ENCODE results near the gene RAC3. TPM values are rescaled to one million over a fixed set of nuclear protein-coding genes. Genes with fewer than 3 reads are reported as not detected.

RAC3 gene
- total RNA-seq, 1 experiment from 2014 or later, result 176 TPM

GRCh38 chr17:82010575-82011525 lies 20.6 kb upstream of the RAC3 start:
- in situ Hi-C loops (cut with HindIII; ENCODE audit: low sequenced_read_pairs), result no loop called here
- DNase-seq (ENCODE audit: low spot score), result no peak

GRCh38 chr17:82011617-82012187 lies 19.8 kb upstream of the RAC3 start:
- in situ Hi-C loops (cut with HindIII; ENCODE audit: low sequenced_read_pairs), result no loop called here
- DNase-seq (ENCODE audit: low spot score), result no peak

- in situ Hi-C loops (cut with HindIII; ENCODE audit: low sequenced_read_pairs), result no loop called here
- no peak for DNase-seq (ENCODE audit: low spot score)
Observed at GRCh38 chr17:82012261-82012639, 19.2 kb upstream of the RAC3 start.

DNA sequence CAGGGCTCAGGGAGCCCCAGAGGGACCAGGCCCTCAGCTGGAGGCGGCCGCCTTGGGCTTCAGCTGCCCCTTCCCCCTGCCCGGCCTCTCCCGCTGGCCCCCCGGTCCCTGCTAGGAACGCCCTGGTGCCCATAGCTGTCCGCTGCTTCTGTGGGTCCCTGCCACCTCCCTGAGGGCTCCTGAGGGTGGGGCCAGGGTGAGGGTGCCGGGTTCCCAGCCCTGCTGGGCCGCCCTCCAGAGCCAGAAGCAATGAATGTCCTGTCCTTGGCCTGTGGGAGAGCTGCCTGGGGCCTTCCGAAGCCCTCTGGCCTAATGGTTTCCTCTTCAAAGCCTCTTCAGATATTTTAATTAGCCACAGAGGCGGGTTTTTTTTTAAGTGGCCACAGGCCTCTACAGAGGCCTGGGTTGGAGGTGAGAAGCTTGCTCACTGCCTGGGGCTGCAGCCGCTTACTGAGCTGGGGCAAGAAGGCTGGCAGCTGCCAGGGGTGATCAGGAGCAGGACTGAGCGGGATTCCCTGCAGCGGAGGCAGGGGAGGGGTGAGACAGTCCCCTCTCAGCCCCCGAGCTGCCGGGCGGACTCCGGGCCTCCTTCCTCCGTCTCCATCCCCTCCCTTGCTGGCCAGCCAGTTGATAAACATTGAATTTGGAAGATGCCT lies 18.7 kb upstream of the RAC3 start:
- in situ Hi-C loops (cut with HindIII; ENCODE audit: low sequenced_read_pairs), result no loop called here

DNA sequence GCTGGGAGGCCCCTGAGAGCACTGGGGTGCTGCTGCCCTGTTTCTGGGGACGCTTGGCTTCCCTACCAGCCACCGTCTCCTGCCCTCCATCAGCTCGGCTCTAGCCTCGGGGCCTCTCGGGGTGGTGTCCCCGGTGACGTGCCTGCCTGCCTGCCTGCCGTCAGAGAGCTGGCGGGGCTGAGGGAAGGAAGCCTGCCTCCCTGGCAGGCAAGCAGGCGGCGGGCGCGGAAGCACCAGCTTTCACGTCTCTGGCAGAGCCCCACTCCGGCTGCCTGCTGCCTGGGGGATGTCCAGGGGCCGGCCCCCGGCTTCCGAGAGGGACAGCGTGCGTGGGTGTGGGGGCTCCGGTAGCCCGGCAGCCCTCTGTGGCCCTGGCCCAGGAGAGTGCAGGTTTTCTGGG lies 18.1 kb upstream of the RAC3 start:
- peak; percentile 72 for DNase-seq (ENCODE audit: low spot score)
- in situ Hi-C loops (cut with HindIII; ENCODE audit: low sequenced_read_pairs), result no loop called here

More for the DNA sequence above, 18.7 kb upstream of the RAC3 start:
- DNase-seq (ENCODE audit: low spot score), result no peak

- DNase-seq (ENCODE audit: low spot score), result no peak
- in situ Hi-C loops (cut with HindIII; ENCODE audit: low sequenced_read_pairs), result no loop called here
Observed at GRCh38 chr17:82013772-82014321, 17.6 kb upstream of the RAC3 start.

- in situ Hi-C loops (cut with HindIII; ENCODE audit: low sequenced_read_pairs), result no loop called here
- no peak for DNase-seq (ENCODE audit: low spot score)
Observed at GRCh38 chr17:82014432-82014831, 17.0 kb upstream of the RAC3 start.

DNA sequence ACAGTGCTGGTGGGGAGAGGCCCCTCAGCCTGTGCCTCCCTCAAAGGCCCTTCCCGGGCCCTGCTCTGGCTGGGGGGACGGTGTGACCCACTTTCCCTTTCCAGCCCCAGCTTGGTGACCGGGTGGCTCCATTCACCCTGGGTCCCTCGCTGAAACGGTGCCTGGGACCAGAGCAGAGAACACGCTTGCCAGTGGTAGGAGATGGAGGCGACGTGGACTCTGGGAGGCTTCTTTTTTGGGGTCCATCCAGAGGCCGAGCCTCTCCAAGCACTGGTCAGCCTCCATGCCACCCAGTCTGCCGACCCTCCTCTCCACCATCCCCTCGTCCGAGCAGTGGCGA lies 16.5 kb upstream of the RAC3 start:
- no peak for DNase-seq (ENCODE audit: low spot score)
- in situ Hi-C loops (cut with HindIII; ENCODE audit: low sequenced_read_pairs), result no loop called here

GRCh38 chr17:82015311-82015971 lies 16.0 kb upstream of the RAC3 start:
- in situ Hi-C loops (cut with HindIII; ENCODE audit: low sequenced_read_pairs), result no loop called here
- DNase-seq (ENCODE audit: low spot score), result no peak

GRCh38 chr17:82016061-82016874 lies 15.2 kb upstream of the RAC3 start:
- in situ Hi-C loops (cut with HindIII; ENCODE audit: low sequenced_read_pairs), result no loop called here
- no peak for DNase-seq (ENCODE audit: low spot score)

DNA sequence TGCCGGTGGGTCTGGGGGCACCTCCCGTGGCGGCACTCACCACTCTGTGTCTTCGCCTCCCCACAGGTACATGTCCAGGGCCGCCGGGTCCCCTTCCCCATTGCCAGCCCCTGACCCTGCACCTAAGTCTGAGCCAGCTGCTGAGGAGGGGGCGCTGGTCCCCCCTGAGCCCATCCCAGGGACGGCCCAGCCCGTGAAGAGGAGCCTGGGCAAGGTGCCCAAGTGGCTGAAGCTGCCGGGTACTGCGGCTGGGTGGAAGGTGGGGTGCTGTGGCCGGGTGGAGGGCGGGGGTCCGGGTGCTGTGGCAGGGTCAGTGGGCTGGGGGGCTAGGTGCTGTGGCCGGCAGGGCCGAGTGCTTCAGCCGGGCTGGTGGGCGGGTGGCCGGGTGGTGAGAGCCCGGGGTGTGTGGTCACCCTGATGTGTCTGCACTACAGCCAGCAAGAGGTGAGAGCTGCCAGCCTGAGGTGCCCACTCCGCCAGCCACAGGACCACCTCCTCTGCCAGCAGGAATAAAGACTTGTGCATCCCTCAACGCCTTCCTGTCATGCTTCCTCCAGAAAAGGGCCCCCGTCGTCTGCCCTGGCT lies 14.5 kb upstream of the RAC3 start:
- in situ Hi-C loops (cut with HindIII; ENCODE audit: low sequenced_read_pairs), result no loop called here
- no peak for DNase-seq (ENCODE audit: low spot score)

GRCh38 chr17:82017612-82018151 lies 13.8 kb upstream of the RAC3 start:
- DNase-seq (ENCODE audit: low spot score), result no peak
- in situ Hi-C loops (cut with HindIII; ENCODE audit: low sequenced_read_pairs), result no loop called here

- in situ Hi-C loops (cut with HindIII; ENCODE audit: low sequenced_read_pairs), result no loop called here
- DNase-seq (ENCODE audit: low spot score), result no peak
Observed at GRCh38 chr17:82018152-82018988, 13.1 kb upstream of the RAC3 start.

DNA sequence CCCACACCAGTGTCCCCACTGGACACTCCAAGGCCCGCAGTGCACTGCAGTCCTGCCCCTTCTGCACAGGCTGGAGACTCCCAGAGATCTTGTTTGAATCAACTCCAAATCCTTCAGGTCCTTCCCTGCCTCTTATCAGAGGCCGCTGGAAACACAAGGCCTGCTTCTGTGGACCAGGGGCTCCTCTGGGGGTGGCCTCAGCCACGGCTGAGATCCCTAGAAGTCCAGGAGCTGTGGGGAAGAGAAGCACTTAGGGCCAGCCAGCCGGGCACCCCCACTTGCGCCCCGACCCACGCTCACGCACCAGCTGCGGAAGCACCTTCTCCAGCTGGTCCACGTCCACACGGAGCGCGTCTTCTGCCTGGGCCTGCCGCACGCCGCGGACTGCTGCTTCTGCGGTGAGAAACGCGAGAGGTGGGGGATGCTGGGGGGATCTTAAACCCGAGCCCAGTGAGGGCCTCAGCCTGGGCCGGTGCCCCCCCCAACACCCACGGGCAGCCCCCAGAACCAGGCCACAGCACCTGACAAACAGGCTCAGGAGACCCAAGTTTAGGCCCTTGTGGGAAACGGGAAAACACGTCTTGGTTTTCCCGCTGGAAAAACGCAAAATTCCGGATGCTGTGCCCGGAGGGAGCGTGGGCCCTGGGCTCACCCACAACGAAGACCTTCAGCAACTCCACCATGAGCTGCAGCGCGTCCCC lies 12.3 kb upstream of the RAC3 start:
- in situ Hi-C loops (cut with HindIII; ENCODE audit: low sequenced_read_pairs), result no loop called here
- DNase-seq (ENCODE audit: low spot score), result no peak

GRCh38 chr17:82019690-82020571 lies 11.5 kb upstream of the RAC3 start:
- in situ Hi-C loops (cut with HindIII; ENCODE audit: low sequenced_read_pairs), result no loop called here
- DNase-seq (ENCODE audit: low spot score), result no peak

DNA sequence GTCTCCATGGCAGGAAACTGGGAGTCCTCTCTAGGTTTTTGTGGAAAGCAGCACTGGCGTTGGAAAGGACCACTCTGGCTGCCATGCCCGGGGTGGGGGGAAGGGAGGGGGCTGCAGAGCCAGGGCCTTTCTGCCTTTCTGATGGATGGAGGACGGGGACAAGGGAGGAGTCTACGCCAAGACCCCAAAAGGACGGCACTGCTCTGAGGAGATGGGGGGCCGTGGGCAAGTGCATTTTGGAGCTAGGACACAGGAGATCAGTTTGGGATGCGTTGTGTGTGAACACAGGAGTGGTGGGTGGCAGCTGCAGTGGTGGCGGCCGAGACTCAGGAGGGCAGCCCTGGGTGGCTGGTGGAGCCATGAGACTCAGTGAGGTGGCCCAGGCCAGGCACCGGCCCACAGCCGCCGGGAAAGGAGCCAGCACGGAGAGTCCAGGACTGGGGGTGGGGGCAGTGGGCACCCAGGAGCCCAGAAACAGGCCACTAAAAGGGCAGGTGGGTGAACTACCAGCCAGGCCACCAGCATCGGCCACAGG lies 10.8 kb upstream of the RAC3 start:
- in situ Hi-C loops (cut with HindIII; ENCODE audit: low sequenced_read_pairs), result no loop called here
- no peak for DNase-seq (ENCODE audit: low spot score)

All from G401 (cell line).